Activated T-helper 9 cell treated with anti-CD3 and anti-CD28 coated beads, Interleukin-2, amount 50 U/mL, for 16 hours (primary cell): Measurements from ENCODE around the gene OR1E2.
"Not testable (repeated sequence)": the region's sequence is repeated elsewhere in the genome, so short reads cannot be mapped to it uniquely, and the experiment has no call there.

ENCODE experiments used
- DNase-seq: peaks from one replicate; pipeline ENCODE4 v3.0.0-alpha.2; 2020; ENCODE audit warnings: low read depth

OR1E2 gene

DNA sequence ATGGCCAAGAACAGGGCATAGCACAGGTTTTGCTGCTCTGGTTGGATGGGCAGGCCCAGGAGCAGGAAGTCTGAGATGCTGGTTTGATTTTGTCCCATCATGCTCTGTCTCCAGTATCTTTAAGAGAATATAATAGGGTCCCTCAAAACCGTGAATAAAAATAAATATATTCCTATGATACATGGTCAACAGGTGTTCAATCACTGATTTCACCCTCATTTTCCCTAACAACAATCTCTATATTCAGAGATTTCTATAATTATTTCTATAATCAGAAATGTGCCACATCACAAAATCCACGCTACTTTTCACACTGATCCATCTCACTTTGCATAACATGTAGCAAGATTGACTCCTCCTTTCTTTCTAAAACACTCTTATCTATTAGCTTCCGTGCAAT, at the start of gene OR1E2:
Gene OR1E2 (minus strand): TSS at position 101 of the 400 bp plus-strand sequence. CDS start 0 bp downstream, at position 101.
- no peak for DNase-seq

- no peak for DNase-seq
These were observed 49.2 kb upstream of the OR1E2 start for GRCh38 chr17:3482852-3483251.

DNA sequence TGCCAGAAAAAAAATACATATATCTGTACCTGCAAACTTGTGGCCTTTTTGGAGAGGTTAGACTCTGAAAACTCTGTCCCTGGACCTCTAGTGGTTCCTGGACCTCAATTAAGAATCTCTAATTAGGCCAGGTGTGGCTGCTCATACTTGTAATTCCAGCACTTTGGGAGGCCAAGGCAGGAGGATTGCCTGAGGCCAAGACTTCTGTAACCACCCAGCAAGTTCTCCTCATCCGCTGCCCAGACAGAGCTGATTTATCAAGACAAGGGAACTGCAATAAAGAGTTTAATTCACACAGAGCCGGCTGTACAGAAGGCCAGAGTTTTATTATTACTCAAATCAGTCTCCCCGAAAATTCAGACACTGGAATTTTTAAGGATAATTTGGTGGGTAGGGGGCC, 46.3 kb upstream of the OR1E2 start:
- no peak for DNase-seq

- no peak for DNase-seq
These were observed 42.4 kb upstream of the OR1E2 start, which contains the start of gene ASPA for GRCh38 chr17:3475812-3476610. Gene ASPA (plus strand): TSS chr17:3475997. CDS start chr17:3476160, 163 bp downstream.

DNA sequence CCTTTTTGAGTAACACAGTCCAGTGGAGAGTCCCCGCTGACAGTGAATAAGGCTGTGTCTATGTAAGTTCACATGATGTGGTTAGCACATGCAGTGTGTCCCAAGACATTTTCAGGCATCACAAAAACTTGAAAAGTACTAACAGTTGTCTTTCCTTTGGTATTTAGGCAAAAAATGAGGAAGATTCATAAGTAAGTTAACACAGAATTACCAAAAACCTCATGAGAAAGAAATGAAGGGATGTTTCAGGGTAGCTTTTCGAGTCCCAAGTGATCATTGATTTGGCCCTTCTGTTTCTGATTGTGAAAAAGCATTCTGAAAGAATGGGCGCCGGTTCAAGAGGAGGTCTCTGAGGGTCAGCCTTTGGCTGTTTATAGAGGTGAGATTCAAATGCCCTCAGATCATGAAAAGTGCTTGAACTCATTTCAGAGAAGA, 41.6 kb upstream of the OR1E2 start:
- DNase-seq = no peak

GRCh38 chr17:3474212-3474611, 40.6 kb upstream of the OR1E2 start:
- no peak for DNase-seq

- no peak for DNase-seq
These were observed 38.5 kb upstream of the OR1E2 start for GRCh38 chr17:3472137-3472536.

GRCh38 chr17:3471599-3471998, 38.0 kb upstream of the OR1E2 start, which contains the start of gene SPATA22:
Gene SPATA22 (minus strand): TSS chr17:3471819. CDS start chr17:3469325, 2,494 bp downstream.
- DNase-seq = no peak

DNA sequence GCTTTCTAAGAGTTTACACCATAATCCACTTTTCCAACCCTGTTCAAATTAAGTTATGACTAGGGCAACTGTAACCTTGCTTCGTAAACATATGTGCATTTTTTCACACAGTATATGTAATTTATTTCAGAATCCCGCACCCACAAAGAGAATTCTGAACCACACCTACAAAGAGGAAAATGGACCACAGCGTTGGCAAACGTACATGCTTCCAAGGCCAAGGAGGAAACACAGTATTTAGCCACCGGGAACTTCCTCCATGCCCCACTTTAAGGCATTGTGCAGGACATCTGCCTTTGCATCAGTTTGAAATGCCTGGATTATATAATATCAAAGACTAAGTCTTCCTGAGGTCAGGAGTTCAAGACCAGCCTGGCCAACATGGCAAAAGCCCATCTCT, 35.9 kb upstream of the OR1E2 start:
- no peak for DNase-seq

GRCh38 chr17:3466355-3466754, 32.7 kb upstream of the OR1E2 start:
- not testable (repeated sequence) for DNase-seq

DNA sequence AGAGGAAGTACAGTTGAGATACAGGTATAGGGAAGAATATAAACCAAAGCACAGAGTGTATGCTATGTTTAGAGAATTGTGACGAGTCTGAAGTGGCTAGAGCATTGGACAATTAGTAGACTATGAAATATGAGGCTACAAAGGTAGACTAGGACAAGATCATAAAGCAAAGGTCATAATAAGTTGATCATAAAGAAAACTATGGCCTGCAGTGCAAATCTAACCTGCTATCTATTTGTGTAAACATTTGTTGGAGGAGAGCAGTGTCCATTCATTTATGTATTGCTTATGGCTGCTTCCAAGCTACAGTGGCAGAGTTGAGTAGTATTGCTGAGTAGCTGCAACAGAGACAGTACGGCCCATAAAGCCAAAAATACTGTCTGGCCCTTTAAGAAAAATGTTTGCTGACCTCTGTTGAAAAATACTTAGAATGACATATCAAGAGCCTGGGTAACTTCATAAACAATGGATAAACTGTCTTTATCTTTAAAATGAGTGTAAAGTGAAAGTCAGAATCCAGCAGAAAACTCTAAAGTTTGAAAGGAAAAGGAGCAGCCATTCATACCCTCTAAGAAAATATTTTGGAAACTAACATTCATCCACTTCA, 14.5 kb upstream of the OR1E2 start:
- DNase-seq = no peak

GRCh38 chr17:3447625-3448024, 14.0 kb upstream of the OR1E2 start:
- DNase-seq = no peak

DNA sequence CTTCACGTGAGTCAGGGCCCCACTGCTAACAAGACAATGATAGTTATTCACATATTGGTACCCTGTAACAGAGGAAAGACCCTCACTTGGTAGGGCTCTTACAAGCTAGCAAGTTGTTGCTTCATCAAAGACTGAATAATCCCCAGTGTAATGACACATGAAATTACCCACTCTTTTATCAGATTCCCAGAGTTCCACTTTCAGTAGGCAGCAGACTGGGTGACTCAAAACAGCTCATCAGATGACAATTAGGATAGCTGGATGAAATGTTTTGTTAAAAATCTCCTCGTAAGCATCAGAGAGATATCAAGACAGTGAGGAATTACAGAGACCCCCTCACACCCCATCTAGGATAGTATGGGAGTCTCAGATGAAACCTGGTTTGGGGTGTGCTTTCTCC, 6.8 kb upstream of the OR1E2 start:
- DNase-seq = no peak

GRCh38 chr17:3438368-3438767, 4.7 kb upstream of the OR1E2 start:
- no peak for DNase-seq

DNA sequence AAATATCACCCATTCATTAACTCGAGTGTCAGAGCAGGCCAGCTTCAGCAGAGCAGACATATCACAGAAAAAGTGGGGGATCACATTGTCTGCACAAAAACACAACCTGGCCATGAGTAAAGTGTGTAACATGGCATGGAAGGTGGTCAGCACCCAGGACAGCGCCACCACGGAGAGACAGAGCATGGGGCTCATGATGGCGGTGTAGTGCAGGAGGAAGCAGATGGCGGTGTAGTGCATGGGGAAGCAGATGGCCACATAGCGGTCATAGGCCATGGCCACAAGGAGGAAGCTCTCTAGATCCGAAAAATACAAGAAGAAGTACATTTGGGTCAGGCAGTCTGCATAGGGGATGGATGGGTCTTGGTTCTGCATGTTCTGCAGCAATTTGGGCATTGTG, 426 bp downstream of the OR1E2 start:
- not testable (repeated sequence) for DNase-seq

- no peak for DNase-seq
These were observed 15.4 kb downstream of the OR1E2 start for GRCh38 chr17:3418222-3418621.

DNA sequence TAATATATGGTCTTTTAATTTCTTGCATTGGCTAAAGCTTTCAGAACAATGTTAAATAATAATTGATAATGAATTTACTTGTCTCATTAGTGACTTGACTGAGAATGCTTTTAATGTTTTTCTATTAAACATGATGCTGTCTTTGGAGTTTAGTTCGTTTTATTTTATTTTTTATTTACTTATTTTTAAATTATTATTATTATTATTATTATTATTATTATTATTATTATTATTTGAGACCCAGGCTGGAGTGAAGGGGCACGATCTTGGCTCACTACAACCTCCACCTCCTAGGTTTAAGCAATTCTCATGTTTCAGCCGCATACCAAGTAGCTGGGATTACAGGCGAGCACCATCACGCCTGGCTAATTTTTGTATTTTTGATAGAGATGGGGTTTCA, 18.0 kb downstream of the OR1E2 start:
- no peak for DNase-seq

DNA sequence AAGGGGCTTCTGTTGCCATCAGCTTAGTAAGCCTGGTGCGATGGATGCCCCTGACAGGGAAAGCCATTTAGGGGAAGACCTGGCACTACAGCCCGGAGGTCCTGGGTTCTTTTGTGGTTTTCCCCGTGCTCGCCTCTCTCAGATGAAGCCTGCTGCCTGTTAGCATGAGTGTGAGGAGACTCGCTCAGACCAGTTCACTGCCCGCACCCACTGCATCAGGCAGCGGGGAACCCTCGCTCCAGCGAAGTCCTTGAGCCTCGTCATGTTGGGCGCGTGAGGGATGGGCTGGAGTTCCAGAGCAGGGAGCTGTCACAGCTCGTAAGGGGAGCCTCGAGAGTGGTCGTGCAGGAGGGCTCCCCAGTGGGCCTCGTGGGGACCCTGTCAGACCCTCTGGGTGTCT, 21.4 kb downstream of the OR1E2 start:
- not testable (repeated sequence) for DNase-seq

GRCh38 chr17:3411070-3411469, 22.6 kb downstream of the OR1E2 start, which contains the start of gene OR3A3:
Gene OR3A3 (plus strand): TSS chr17:3411370.
- no peak for DNase-seq

- not testable (repeated sequence) for DNase-seq
These were observed 29.8 kb downstream of the OR1E2 start for GRCh38 chr17:3403856-3404255.

GRCh38 chr17:3401786-3402185, 31.9 kb downstream of the OR1E2 start:
- no peak for DNase-seq

GRCh38 chr17:3400055-3400454, 33.6 kb downstream of the OR1E2 start:
- DNase-seq = no peak

GRCh38 chr17:3398310-3398709, 35.3 kb downstream of the OR1E2 start, which contains the start of gene OR1E1:
Gene OR1E1 (minus strand): TSS chr17:3398410. CDS start chr17:3398410, 0 bp downstream.
- DNase-seq = no peak
